GM19239 (cell line): ENCODE measurements around the gene NTM.

ENCODE experiments used
- DNase-seq: peaks from one replicate; pipeline ENCODE4 v3.0.0; 2011; ENCODE audit warnings: low spot score; ENCODE audit not compliant: insufficient read length
- FAIRE-seq: peaks from 2 replicates; lab custom pipeline; 2011; peaks lifted over from hg19 to GRCh38; lab: Jason Lieb, UNC

NTM gene

GRCh38 chr11:132174362-132175255, 804.2 kb downstream of the NTM start:
- DNase-seq (no peak), FAIRE-seq (no peak)

- FAIRE-seq (no peak), DNase-seq (no peak)
Measured at GRCh38 chr11:132177106-132177505, 806.7 kb downstream of the NTM start.

- FAIRE-seq (no peak), DNase-seq (no peak)
Measured at GRCh38 chr11:132184079-132184478, 813.7 kb downstream of the NTM start.

- DNase-seq (no peak), FAIRE-seq (no peak)
Measured at GRCh38 chr11:132185726-132186592, 815.5 kb downstream of the NTM start.

- DNase-seq (no peak), FAIRE-seq (no peak)
Measured at GRCh38 chr11:132186699-132187098, 816.3 kb downstream of the NTM start.

- DNase-seq (no peak), FAIRE-seq (no peak)
Measured at GRCh38 chr11:132187386-132187785, 817.0 kb downstream of the NTM start.

- FAIRE-seq = no peak
- no peak for DNase-seq
Measured at GRCh38 chr11:132187814-132188213, 817.4 kb downstream of the NTM start.

GRCh38 chr11:132196928-132197327, 826.5 kb downstream of the NTM start:
- no peak for FAIRE-seq
- DNase-seq = no peak

- DNase-seq = no peak
- FAIRE-seq = no peak
Measured at GRCh38 chr11:132200353-132200936, 830.0 kb downstream of the NTM start.

- FAIRE-seq (no peak), DNase-seq (no peak)
Measured at GRCh38 chr11:132202621-132203020, 832.2 kb downstream of the NTM start.

- FAIRE-seq = no peak
Measured at GRCh38 chr11:132205006-132205405, 834.6 kb downstream of the NTM start.

GRCh38 chr11:132205496-132205895, 835.1 kb downstream of the NTM start:
- FAIRE-seq (no peak), DNase-seq (no peak)

More at GRCh38 chr11:132205006-132205405, 834.6 kb downstream of the NTM start:
- DNase-seq = no peak

GRCh38 chr11:132206993-132207392, 836.6 kb downstream of the NTM start:
- FAIRE-seq (no peak), DNase-seq (no peak)

- FAIRE-seq (no peak), DNase-seq (no peak)
Measured at GRCh38 chr11:132208477-132209055, 838.2 kb downstream of the NTM start.

GRCh38 chr11:132211479-132211878, 841.1 kb downstream of the NTM start:
- FAIRE-seq (no peak), DNase-seq (no peak)

- no peak for DNase-seq
- FAIRE-seq = no peak
Measured at GRCh38 chr11:132217856-132218255, 847.4 kb downstream of the NTM start.

- FAIRE-seq (no peak), DNase-seq (no peak)
Measured at GRCh38 chr11:132220474-132220873, 850.1 kb downstream of the NTM start.

GRCh38 chr11:132222345-132222744, 851.9 kb downstream of the NTM start:
- FAIRE-seq (no peak), DNase-seq (no peak)

- DNase-seq (no peak), FAIRE-seq (no peak)
Measured at GRCh38 chr11:132226522-132226921, 856.1 kb downstream of the NTM start.

GRCh38 chr11:132228746-132229325, 858.4 kb downstream of the NTM start:
- FAIRE-seq (no peak), DNase-seq (no peak)
